Inflammatory macrophage treated with lipopolysaccharide for 4 hours (primary cell): ENCODE results near the gene ZIC1.

Source experiments
- DNase-seq: peaks from one replicate; pipeline ENCODE4 v3.0.0-alpha.2; 2020

The ZIC1 gene

DNA sequence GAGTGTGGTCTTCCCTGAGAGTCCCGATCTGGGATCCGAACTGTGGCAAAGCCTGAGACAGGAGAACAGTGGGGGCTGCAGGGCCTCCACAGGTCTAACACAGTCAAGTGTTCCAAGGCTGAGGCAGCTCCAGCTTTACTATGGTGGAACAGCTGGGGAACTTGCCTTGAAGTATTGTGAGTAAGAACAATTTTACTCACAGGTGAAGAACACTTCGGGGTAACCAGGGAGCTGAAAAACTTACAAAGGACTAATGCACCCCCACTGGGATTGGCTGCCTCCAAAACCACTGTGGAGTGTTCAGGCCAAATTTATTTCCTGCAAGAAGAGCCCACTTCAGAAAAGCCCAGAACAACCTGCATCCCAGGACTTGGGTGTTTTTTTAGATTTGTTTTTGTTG lies 28.2 kb upstream of the ZIC1 start:
- DNase-seq = no peak

DNA sequence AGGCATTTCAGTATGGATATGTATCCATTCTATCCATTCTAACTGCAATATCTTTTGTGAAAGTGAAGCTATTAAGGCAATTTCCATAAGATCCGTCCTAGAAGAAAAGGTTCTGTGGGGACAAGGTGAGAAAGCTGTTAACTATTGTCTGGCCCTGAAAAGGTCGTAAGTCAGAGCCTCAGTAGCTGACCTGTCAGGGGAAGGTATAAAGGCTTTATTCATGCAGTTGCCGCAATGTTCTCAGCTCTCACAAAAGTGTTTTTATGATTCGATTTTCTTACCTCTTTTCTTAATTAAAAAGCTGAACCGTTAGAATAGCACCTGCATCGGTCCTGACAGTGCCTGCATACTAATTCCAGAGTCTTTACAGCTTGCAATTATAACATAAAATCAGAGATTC lies 27.6 kb upstream of the ZIC1 start:
- no peak for DNase-seq

DNA sequence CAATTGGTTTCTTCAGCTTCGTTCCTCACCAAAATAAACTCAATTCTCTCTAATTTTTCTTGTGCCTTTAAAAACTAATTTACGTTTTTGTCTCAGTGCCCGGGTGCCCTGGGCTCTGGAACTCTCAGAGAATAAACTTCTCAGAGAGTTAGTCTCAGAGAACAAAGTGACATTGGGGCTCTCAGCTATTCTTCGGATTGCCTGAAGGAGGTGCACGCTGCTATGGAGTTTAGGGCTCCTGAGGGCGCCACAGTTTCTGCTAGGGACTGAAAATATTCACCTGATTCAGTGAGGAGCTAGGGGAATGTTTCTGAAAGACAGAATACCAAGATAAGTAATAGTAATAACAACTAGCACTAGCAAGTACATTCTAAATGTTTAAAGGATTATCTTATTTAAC lies 25.5 kb upstream of the ZIC1 start:
- no peak for DNase-seq

DNA sequence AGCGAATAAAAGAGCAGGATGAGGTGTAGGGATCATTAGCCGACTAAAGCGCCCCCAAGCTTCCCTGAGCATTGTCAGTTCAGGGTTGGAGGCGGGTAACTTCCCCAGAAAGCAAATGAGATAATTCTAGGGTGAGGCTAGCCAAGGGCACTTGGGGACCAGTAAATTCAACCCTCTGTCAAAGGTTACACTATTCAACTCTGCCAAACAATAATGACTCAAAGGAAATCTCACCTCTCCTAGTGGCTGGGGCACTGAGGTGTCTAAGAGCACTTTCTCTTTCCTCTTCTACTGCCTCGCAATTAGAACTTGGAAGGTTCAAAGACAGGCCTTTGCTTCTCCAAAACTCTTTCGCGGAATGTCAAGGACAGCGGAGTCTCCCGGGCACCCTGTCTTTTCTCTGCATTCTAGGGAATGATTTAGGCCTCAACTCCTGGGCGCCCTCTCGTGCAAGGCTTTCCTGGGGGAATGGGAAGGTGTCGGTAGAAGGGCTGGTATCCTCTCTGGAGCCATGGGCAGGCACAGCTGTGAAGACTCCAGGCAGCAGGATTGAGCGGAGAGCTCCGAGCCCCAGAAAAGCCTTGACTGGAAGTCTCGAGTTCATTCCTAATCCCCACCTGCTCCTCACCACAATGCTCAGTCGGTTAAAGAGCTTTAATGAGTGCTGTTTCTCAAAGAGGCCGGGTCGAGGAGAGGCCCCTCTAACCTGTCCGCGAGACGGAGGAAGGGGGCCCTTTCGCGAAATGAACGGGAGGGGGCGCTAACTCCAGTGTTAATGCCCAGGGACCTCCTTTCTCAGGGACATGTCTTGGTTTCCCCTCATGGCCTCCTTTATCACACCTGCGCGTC lies 24.7 kb upstream of the ZIC1 start:
- no peak for DNase-seq

DNA sequence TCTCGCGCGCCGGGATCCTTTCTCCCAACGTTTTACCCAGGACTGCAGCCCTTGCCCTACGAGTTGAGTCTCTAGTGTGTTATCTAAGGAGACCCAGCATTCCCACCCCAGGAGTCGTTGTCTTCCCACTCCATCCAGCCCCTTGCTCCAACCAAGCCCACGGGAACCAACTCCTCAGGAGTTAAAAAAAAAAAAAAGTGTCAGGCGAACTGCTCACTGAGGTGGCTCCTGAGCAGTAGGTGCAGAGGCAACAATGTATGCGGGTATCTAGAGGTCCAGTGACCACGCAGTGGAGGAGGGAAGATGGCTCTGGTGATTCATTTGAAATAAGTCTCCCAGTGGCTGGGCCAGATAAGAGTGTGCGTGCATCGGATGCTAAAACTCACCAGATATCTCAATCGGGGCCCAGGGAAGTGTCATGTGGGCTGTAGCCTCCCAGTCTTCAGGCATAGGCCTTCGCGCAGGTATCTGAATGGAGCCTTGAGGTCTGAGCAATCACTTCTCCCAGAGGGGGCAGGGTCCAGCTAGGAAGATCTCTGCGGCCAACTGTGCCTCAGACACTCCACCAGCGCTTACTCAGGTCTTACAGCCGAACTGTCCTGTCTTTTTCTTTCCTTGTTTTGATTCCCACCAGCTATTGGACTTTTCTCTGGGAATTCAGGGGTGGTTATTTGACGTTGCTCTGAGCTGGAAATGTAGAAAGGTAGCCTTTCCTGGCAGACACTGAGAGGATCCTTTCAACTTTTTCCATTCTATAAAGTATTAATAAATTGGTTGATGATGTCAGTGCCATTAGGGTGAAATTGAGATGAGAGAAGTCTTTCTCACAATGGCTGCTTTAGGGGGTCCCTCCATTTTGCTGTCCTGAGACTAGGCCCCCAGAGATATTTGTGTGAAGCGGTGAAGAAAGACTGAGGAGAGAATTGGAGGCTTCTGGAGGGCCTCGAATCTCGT lies 23.8 kb upstream of the ZIC1 start:
- no peak for DNase-seq

DNA sequence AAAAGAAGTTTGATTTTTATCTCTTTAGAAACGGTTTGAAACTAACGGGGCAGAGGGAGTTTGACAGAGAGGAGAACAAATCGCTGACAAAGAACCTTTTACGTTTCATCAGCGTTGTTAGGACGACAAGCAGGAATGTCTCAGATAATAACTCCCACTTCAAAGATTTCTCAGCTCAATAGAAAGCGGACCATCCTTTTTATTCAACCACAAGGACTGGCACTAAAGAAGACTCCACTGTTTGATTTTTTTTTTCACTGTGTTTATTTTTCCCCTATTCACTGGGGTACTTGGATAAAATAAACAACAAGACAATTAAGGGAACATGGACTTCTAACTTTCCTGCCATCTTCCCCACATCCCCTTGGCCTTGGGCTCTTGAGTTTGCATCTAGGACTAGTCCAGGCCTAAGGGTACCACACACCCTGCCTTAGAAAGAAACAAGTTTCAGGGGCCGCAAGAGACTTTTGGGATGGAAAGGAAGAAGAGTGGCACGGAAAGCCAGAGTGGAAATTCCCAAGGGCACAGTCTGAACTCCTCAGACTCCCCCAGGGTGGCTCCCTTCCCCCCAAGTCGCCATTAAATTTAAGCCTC lies 21.8 kb upstream of the ZIC1 start:
- DNase-seq = no peak

GRCh38 chr3:147387885-147388699 lies 21.1 kb upstream of the ZIC1 start:
- DNase-seq = no peak

- DNase-seq = no peak
Measured at GRCh38 chr3:147388700-147389580, 20.2 kb upstream of the ZIC1 start.

DNA sequence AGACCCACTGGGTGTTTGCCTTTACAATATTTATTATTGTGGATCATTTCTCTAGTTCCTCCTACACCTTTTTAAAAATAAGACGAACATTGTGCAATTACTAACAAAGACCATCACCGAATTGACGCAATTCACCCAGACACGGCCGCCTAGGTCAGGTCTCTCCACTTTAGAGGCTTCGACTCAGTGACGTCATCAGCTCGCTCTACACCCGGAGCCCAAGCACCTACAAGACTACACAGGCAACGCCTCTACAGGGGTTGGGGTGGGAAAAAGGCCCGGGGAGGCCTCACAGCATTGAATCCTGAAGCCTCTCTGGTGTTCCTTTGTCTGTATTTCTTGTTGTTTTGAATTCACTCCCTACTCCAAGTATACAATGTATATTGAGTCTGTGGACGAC lies 19.4 kb upstream of the ZIC1 start:
- no peak for DNase-seq

DNA sequence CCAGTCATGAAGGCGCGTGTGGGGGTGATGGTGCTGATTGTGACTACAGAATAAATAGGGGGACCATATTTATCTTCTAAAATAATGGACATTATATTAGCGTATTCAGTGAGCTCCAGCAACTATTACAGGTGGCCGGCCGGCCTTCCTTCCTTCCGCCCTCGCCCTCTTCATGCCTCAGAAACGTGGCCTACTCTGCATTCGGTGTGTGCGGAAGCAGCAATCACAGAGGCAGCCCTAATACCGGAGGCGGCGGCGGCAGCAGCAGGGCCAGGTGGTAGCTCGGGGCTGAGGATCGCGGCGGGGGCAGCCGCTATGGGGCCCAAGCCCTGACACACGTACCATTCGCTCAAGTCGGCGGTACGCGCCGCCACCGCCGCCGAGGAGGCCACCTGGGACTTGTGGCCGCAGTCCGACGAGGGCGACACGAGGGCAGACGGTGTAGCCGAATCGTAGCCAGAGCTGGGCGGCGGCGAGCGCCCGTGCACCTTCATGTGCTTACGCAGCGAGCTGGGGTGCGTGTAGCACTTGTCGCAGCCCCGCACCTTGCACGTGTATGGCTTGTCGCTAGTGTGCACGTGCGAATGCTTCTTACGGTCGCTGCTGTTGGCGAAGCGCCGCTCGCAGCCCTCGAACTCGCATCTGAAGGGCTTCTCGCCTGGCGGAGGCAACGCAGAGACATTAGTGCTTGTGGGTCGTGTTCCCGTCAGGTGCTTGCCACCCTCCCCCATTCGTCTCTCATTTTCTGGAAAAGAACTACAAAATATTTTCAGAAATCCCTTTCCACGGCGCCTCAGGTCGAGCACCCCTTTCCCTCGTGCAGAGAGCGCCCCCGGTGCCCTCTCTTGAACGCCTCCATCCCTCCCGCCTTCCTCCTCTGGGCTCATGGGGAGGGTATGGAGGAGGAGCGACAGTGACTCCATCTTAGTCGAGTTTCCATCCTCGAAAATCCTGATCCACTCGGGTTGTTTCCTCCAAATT lies 18.3 kb upstream of the ZIC1 start:
- DNase-seq = no peak

DNA sequence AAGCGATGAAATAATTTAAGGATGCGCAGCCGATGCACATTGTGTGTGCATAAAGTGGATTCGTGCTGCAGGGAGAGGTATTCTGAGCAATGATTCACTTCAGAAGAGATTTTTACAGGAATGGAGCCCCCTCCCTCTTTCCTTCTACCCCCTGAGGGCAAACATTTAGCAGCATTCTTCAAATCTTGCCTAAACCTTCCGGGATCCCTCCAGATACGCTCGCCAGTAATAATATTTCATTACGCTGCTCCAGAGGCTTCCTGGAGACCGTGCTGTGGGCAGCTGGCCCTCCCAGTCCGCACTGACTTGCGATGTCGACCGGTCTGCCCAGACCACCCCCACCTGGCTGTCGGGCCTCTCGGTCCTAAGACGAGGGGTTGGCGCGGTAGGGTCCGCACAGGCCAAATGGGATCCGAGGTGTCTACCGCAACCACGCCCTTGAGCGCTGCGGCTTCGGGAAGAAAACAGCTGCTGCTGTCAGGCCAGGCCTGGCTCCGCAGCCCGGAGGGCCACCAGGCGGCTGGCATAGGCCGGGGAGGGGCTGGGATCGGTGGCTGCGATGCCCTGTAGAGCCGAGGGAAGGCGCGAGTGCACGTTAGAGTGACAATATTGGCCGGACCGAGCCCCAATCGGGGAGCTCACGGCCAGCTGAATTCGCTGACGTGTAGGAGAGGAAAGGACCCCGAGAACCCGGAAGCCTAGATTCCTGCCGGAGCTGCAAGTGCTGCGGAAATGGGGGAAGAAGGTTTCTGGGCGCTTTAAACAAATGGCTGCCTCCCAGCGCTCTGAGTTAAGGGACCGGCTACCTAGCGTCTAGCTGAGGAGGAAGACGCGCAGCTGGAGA lies 17.2 kb upstream of the ZIC1 start:
- no peak for DNase-seq

DNA sequence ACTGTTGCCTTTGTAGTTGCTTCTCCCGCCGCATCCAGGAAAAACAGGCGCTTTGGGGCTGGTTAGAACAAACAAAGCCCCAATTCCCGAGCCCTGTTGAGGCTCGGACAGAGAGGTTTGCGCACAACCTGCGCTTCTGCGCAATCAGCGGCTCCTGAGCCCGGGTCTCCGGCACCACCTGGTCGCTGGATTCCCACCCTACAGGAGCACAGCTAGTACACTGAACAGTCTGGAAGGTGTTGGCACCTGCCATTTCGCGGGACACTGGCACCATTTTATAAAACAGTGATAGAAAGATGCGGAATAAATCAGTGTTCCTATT lies 16.6 kb upstream of the ZIC1 start:
- no peak for DNase-seq

- no peak for DNase-seq
Measured at GRCh38 chr3:147393261-147393942, 15.8 kb upstream of the ZIC1 start.

GRCh38 chr3:147393943-147394883 lies 15.0 kb upstream of the ZIC1 start:
- DNase-seq = no peak

GRCh38 chr3:147394884-147395225 lies 14.3 kb upstream of the ZIC1 start:
- DNase-seq = no peak

DNA sequence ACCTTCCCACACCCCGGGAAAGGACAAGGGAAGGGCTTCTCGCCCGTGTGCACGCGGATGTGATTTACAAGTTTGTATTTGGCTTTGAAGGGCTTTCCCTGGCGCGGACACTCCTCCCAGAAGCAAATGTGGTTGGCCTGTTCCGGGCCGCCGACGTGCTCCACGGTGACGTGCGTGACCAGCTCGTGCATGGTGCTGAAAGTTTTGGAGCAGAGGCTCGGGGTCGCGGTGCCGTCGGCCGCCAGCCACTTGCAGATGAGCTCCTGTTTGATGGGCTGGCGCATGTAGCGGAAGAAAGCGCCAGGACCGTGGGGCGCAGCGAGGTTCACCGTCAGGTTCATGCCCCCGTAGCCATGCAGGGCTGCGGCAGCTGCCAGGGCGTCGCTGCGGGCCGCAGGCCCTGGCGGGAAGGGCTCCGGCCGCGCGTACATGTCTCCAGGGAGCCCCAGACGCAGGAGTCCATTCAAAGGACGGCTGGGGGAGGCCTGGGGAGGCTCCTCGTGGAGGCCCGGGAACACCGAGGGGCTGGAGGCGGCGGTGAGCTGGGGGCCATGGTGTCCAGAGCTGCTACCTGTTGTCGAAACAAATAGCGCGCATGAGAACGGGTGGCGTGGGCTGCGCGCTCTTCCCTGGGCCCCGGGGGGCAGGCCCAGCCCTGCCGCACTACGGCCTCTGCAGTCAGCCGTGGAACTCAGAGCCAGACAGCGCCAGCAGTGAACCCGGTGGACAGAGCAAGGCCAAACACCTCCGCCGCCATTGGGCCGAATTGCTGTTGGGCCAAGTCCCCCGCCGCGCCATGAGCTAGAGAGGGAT lies 13.1 kb upstream of the ZIC1 start:
- no peak for DNase-seq

DNA sequence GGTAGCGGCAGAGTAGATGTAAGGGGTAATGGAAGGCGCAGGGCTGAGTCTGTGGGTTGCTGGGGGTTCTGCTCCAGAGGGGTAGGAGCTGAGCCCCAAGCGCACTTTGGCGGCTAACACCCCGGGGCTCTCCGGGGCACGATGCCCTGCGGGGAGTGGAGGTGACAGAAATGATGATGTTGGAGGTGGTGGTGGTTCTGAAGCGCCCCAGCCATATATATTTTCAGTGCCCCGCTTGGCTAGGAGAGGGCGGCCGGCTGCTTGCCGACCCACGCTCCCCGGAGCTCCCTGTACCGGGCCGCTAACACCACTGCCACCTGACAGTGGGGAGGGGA lies 12.5 kb upstream of the ZIC1 start:
- no peak for DNase-seq
